ENCODE results near the gene NTRK2.

DNA sequence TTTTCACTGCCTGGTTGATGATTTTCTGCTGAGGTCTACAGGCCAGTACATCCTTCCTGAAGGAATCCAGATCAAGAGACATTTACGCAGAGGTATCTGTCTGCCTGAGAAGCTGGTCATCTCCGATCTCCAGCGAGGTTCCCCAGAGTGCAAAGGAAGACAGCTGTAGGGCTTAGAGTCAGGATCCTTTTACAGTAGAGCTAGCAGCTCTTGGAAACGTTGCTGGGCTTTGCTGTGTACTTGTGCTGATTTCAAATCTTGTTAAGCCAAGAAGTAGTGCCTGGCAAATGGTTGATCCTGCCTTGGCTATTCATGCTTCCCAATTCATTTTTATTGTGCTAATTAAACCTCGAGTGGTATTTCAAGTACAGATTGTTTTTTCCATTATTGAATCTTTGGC is 48.9 kb downstream of the NTRK2 start:
- TF ChIP-seq, protein P1, sequence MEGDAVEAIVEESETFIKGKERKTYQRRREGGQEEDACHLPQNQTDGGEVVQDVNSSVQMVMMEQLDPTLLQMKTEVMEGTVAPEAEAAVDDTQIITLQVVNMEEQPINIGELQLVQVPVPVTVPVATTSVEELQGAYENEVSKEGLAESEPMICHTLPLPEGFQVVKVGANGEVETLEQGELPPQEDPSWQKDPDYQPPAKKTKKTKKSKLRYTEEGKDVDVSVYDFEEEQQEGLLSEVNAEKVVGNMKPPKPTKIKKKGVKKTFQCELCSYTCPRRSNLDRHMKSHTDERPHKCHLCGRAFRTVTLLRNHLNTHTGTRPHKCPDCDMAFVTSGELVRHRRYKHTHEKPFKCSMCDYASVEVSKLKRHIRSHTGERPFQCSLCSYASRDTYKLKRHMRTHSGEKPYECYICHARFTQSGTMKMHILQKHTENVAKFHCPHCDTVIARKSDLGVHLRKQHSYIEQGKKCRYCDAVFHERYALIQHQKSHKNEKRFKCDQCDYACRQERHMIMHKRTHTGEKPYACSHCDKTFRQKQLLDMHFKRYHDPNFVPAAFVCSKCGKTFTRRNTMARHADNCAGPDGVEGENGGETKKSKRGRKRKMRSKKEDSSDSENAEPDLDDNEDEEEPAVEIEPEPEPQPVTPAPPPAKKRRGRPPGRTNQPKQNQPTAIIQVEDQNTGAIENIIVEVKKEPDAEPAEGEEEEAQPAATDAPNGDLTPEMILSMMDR (IDR thresholded peaks at IDR 0.05; ENCODE audit: borderline replicate concordance, extremely low read depth, low read length, poor library complexity, severe bottlenecking), result no peak
- TF ChIP-seq EZH2 (IDR thresholded peaks at IDR 0.05; ENCODE audit: borderline replicate concordance, low read depth, low read length, severe bottlenecking), result no peak
